Hematopoietic multipotent progenitor cell treated with erythropoietin and hydrocortisone succinate and interleukin-3 and kit ligand, for 8 days (in vitro differentiated cells): ENCODE measurements around the gene ATXN7L1.
A peak's percentile ranks its signal among the peaks of the same experiment; 100 is the strongest.
"Not testable (repeated sequence)": the region's sequence is repeated elsewhere in the genome, so short reads cannot be mapped to it uniquely, and the experiment has no call there.

Experiments
- DNase-seq: peaks from one replicate; pipeline ENCODE4 v3.0.0-alpha.2; 2015

The ATXN7L1 gene

DNA sequence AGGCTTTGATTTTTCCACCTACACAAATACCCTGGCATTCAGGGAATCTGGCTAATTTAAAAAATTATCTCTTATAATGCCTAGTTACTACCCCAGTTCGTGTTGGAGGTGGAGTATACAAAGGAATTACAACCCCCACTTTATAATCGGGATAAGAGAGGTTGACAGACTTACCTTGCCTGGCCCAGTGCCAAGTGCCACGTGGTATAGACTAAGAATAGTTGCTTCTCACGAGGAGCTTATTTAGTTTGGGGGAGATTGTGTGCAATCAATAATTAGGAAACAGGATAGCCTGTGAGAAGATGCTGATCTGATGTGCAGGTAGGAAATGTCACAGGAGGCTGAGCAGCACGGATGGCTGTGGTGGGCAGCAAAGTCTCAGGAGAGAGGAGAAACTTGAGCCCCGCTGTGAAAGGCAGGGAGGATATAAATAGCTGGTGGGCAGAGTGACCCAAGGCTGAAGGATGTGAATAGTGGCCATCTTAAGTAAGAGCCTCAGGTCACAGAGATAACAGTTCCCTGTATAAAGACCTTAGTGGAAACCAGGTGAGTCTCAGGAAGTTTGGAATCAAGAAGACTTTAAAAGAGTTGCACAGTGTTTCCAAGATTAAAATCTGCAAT, 11.3 kb upstream of the ATXN7L1 start:
- DNase-seq = no peak

DNA sequence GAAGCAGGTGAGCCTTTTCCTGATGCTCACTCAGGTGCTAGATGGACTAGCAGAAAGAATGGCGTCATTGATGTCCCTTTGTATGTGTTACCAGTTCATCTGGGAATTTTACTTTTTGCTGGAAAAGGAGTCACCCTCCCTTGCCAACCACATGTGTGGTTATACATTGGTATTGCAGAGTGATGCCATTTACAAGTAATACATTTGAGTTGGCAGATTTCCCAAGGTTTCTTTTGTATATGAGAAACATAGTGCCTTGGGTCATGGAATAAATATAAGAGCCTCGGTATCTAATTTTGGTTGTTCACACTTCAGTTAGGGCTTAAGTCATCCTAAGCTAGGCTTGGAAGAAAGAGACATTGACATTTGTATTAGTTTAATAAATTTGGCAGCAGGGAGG, 10.4 kb upstream of the ATXN7L1 start:
- DNase-seq = no peak

DNA sequence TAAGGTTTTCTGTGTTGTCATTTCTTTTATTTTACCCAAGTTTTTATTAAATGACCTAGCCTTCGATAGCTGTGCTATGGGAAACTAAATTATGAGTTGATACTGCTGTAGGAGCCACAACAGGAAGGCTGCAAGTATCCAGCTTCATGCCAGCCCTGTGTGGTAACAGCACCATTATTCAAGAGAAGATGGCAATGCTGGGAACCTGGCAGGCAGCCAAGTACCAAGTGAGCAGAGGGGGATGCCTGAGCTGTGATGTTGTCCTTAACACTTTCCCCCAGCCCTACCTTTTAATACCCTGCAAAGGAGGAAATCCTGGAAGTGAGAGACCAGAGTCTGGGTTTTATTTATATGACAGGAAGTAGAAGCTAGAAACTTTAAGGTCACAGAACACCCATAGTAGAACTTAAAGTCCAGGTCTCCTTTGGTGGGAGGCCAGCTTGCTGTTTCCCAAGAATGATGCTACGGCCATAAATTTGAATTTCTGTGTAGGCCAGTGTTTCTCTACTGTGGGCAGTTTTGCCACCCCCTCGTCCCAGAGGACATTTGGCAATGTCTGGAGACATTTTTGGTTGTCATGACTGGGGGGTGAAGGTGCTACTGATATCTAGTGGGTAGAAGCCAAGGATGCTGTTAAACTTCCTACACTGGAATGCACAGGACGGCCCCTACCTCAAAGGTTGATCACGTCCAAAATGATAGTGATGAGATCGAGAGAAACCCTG, 9.2 kb upstream of the ATXN7L1 start:
- DNase-seq = no peak

DNA sequence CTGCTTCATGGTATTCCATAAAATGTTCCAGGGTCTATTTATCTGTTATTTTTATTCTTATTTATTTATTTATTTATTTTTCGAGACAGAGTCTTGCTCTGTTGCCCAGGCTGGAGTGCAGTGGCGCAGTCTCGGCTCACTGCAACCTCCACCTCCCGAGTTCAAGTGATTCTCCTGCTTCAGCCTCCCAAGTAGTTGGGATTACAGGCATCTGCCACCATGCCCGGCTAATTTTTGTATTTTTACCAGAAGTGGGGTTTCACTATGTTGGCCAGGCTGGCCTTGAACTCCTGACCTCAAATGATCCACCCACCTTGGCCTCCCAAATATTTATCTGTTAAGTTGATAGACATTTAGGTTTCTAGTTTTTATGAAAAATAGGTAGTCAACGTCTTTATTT, 6.8 kb upstream of the ATXN7L1 start:
- not testable (repeated sequence) for DNase-seq

DNA sequence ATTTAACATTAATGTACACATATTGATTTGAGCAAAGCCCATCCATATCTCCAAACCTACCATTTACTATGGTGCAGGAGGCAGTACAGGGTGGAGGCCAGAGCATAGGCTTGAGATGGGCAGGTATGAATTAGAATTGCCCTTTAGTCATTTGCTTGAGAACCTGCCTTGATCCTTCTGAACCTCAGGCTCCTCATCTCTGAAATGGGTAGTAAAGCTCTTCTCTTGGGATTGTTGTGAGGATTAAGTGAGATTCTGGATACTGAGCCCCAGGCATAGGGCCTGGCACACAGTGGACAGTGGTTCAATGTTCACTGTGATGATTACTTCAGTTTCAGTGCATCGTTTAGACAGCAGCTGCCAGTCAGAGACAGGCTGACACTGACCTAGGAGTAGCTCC, 5.0 kb upstream of the ATXN7L1 start:
- no peak for DNase-seq

DNA sequence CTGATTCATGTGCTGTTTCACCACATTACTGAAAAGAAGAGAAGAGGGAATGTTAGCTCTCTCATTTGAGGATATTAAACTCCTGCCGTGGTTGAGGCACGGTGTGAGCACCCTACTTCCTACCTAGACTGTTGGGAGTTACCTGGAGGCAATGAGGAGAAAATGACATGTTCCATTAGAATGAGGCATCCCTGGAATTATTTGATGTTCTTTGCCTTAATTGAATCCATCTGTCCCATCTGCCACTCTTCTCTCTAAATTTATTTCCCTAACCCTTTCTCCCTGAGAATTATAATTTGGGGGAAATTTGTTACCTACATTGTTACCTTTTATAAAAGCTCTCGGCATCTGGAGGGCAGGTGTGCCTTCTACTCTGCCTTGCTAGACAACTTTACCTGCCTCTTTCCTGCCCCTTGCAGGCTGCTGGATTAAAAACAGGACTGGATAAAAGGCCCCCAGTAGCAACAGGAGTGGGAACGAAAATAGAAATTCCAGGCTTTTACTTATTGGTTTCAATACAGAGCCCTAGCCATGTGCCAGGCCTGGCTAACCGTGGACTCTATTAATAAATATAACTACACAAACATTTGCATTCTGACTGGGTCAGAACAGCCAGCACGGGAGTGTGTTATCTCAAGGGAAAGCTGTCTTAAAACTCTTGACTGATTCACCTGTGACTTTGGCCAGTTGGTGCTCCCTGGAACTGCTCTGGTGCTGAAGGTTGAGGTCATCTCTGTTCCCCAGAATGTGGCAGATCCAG, 4.4 kb upstream of the ATXN7L1 start:
- no peak for DNase-seq

DNA sequence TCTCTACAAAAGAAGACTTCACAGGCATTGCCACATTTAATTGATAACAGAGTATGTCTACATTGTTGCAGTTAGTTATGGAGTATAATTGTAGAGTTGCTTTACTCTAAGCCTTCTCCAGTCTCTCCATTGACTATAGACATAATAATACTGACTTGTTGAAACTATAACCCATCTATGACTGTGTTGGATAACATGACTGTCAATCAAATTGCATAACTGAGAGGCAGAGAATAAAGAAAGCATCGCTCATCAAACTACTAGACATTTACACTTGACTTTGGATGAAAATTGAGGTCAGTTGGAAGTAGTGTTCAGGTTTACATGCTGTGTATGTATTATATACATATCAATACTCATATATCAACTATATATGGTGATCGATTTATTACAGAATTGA, 3.4 kb upstream of the ATXN7L1 start:
- DNase-seq = no peak

DNA sequence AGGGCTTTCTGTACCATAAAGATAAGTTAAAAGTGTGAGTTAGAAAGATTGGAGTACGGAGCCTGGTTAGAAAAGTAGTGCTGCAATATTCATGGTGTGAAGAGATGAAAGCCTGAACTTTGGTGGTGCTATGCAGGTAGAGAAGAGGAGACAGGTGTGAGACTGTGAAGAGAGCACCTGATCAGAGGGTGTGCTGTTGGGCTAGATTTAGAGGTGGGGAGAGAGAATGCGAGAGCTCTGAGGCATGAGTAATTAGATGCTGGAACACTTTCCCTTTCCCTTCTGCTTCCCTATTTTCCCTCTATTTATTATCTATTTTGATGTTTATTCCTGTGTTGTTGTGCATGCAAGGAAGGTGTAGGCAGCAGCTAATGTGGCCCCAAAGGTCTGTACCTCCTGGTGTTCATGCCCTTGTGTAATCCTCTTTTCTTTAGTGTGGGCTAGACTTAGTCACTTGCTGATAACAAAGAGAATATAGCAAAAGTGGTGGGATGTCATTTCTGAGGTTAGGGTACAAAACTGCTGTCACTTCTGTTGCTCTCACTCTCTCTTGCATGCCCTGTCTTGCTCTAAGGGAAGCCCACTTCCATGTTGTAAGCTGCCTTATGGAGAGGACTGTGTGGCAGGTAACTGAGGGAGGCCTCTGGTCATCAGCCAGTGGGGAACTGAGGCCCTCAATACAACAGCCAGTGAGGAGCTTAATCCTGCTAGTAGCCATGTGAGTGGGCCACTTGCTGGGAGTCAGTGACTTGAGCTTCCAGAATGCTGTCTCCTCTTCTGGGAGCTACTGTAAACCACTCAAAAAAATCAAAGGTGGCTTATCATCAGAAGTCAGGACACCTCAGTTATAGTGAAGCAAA, 2.6 kb upstream of the ATXN7L1 start:
- DNase-seq = no peak

DNA sequence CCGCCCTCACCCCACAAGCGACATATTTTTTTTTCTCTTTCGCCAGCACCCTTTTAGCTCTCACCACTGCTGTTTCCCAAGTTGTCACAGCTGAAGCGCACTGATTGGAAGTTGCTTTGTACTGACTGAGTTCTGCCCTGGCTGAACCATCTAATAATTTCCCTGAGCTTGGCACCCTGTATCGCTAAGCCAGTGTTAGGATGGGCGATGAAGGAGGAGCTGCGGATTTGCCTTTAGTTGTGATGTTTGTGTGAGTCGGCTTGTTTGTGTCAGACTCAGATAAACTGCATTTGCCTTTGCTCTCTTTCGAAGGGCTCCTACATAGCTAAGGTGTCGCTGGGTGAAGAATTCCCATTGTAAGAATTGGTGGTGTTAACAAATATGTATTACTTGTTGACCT, 1.3 kb upstream of the ATXN7L1 start:
- no peak for DNase-seq

DNA sequence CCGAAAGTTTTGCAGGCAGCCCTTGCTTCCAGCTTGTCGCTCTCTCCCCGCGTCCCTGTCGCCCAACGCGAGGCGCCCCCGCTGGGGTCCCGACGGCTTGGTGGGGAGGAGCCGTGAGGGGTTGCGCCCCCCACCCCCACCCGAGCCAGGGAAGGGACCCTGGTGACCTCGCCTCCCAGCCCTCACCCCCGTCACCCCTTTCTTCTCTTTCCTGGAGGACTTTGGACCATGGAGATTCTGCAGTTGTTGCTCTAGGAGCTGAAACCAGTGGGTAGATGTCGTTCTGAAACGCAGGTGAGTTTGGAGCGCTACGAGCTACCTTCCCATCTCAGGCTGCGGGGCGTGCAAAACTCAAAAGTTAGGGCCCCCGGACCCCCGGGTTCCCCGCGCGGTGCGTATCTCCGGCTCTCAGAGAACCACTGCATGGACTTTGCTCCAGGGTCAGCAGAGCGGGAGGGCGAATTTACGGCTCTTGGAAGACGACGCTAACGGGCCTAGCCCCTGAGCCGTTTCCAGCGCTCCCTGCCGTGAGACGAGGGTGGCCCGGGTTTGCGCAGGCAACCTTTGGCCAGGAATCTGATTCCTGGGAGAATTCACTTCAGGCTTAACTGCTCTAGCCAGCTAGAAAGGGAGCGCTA, 684 bp upstream of the ATXN7L1 start:
- DNase-seq = no peak

DNA sequence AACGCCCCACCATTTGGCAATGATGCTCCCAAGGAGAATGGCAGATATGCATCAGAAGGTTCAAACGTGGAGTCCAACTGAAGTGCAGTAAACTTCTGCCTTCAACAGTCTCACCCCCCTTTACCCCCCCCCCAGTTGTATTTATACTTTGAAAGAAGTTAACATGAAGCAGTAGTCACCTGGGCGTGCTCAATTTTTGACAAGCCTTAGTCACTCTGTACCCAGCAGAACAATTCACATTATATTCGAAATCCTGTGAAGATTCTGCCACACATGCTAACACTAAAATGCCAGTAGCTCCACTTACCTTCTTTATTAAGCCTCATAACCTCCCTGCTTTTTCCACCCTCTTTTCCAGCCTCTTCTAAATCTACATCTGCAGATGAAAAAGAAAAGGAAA, 894 bp downstream of the ATXN7L1 start:
- DNase-seq = peak; percentile 8

DNA sequence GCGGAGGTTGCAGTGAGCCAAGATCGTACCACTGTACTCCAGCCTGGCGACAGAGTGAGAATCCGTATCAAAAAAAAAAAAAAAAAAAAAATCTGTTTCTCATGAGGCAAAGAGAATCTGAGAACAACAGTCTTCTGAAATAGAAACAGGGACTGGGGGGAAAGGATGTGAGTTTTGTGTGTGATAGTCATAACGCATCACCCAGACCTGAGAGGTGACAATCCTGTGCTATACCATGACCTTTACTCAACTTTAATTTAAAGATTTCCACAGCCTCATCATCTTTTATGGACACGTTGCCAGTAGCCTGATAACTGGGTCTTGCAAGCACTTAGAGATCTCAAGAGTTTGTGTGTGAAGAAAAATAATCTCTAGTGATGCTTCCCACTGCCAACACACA, 2.3 kb downstream of the ATXN7L1 start:
- DNase-seq = no peak

DNA sequence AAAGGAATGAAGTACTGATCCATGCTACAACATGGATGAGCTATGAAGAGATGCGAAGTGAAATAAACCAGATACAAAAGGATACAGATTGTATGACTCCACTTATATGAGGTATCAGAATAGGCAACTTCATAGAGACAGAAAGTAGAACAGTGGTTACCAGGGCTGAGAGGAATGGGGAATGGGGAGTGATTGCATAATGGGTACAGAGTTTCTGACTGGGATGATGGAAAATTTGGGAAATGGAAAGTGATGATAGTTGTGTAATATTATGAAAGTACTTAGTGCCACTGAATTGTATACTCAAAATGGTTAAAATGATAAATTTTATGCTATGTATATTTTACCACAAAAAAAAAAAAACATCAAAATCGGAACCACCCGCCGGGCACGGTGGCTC, 3.9 kb downstream of the ATXN7L1 start:
- no peak for DNase-seq

DNA sequence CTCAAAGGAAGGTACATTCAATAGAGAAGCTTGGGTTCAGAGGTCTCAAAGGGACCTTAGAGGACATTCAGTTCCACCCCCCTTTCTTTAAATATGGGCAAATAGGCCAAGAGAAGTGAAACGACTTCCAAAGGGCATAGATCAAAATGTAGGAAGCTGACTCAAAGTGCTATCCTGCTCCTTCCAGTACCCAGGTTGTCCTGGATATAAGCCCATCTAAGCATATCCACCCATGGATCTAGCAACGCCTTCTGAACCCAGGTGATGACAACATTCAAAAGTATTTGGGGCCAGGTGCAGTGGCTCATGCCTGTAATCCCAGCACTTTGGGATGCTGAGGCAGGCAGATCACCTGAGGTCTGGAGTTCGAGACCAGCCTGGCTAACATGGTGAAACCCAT, 5.3 kb downstream of the ATXN7L1 start:
- DNase-seq = no peak

DNA sequence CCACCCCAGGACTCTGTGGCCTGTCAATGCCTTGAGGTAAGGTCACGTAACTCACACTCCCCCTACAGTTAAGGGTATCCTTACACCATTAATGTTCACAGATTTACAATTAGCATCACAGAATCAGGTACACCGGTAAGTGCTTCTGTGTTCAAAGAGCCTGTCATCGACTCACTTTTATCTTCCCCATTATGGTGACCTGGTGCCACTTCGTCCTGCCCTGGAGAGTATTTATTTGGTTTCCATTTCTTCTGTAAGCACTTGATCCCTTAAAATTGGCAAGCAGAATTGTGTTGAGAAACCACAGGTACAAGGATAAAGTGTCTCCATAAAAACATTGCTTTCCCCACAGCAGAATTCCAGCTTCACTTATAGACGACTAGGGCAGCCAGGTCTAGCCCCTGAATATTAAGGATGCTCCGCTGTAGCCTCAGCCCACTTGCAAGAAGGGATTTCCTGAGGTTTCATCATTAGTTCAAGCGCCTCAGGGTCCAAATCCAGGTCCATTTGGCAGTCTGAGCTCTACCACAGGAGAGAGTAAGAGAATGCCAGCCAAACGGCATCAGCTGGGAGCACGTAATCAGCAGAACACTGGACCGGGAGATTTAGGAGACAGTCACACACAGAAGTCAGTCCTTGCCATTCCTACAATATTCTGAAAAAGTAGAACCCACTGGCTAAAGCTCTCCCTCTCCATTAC, 10.1 kb downstream of the ATXN7L1 start:
- DNase-seq = no peak

DNA sequence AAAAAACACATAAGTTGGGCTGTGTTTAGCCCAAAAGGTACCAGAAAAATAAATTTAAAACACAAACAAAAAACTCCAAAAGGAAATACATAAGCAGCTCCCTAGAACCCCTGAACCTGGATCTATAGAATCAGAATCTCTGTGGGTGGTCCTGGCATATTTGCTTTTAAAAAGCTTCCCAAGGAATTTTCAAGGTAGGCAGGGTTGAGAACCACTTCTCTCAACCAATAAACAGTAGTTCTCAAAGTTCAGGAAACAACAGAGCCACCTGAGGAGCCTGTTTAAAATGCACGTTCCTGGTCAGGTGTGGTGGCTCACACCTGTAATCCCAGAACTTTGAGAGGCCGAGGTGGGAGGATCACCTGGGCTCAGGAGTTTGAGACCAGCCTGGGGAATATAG, 12.5 kb downstream of the ATXN7L1 start:
- no peak for DNase-seq

DNA sequence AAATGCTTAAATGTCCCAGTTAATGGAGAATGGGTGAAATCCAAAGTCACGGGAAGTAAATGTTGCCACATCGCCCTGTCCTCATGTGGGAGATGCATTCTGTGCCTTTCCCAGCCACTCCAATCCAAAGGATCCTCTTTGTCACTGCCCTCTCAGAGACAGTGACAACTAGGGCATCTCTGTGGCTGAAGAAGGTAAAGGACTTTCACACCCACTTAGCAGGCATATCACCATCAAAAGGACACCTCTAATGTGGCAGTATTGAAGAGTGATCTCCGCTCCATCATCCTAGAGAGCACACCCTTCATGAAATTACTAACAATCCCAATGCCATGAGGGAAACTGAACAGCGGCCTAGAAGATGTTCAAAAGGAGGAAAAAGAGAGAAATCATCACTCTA, 13.6 kb downstream of the ATXN7L1 start:
- no peak for DNase-seq

DNA sequence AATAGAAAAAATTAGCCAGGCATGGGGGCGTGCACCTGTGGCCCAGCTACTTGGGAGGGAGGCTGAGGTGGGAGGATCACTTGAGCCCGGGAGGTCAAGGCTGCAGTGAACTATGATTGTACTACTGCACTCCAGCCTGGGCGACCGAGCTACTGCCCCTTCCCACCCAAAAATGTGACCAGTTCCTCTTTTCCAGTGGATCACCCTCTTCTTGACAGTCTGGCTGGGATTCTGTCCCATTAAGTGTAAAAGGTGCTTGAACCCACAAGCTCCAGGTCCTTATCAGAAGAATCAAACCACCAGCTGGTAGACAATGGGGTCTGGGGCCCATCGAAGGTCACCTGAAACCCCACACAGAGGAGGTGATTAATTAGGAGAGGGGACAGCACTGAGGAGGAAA, 14.1 kb downstream of the ATXN7L1 start:
- no peak for DNase-seq

DNA sequence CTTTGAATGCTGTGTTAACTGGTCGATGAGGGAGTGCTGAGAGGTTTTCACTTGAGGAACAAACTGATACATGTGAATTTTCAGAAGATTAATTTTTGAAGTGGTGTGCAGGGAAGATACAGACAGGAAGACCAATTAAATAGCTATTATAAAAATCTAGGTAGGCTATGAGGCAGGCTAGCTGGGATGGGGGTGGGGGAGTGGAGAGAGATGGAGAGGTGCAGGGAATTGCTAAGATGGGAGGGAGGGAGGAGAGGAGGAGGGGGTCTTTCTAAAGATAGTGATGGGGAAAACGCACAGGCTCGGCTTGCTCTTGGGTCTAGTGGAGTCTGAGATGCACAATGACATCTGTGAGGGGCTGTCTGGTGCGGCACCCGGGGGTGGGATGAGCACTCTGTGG, 15.2 kb downstream of the ATXN7L1 start:
- no peak for DNase-seq

DNA sequence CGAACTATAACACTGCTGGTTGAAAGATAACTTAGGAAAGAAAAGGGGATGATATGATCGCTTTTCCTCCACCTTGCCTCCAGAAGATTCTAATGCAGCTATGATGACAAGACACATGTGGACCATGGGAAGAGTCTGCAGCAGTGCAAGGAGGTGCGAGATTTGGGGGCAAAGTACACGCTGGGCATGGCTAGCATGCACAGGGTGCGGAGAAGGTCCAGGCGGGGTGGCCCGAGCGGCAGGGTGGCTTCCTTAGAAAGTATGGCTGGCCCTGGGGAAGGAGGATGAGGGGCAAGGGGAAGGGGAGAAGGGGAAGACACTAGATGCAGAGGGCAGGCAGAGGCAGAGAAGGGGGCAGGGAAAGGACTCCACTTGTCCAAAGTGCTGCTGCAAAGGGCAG, 15.6 kb downstream of the ATXN7L1 start:
- no peak for DNase-seq

DNA sequence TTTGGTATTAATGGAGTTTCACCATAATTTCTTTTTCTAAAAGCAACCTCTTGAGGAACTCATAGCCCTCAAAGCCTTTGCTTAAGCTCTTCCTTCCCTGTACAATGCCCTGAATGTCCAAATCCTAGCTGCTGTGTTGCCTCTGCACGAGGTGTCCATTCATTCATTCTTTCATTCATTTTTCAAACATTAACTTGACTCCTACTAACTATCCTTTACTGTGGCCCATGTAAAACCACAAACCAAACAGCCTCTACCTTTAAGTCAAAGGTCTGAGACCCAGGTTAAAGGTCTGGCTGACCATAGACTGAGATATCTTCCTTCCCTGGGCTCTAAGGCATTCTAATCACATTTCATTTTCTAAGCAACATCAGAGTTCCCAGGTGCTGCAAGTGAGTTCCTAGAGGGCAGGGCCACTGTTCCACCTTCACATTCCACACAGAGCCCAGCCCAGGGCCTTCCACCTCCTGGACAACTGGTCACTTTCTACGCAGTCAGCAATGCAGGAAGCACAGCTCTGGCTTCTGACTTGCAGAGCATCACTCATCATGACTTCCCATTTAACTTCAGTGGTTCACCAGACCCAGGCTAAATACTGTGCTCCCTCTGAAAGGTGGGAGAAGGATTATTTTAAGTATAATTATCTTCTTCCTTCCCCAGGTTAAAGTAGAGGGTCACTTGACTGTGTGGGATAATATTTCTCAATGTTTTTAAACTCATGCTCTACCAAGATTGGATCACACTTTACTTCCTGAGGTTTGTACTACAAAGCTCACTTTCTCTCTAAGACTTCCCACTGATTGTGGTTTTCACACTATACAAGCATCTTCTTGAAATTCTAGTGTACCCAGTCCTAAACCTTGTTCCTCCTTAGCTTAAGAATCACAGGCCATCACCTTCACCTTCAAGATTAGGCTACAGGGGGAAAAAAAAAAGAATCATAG, 19.1 kb downstream of the ATXN7L1 start:
- no peak for DNase-seq
